WTC11 (cell line): ENCODE results near the gene MPC1. TPM values are rescaled to one million over a fixed set of nuclear protein-coding genes. Genes with fewer than 3 reads are reported as not detected.

Experiments used
- ATAC-seq: fragments of 200-7000 bp; cut with Tn5 transposase; 2 replicates; pipeline ENCODE4 v1.10.0; 2021; ENCODE audit warnings: mild to moderate bottlenecking, moderate library complexity
- CTCF ChIA-PET: fragments of 300-600 bp; sonication (Branson Sonifier 250); formaldehyde crosslinking; loops from one replicate; lab custom pipeline; 2021; ENCODE audit warnings: antibody characterized with exemption; lab: Charles Lee
- POLR2A ChIA-PET: fragments of 350-600 bp; sonication (Branson Sonifier 250); formaldehyde crosslinking; loops from one replicate; lab custom pipeline; 2021; ENCODE audit warnings: antibody characterized with exemption; lab: Charles Lee
- DNase-seq: peaks from one replicate; pipeline ENCODE4 v3.0.0; 2021; ENCODE audit warnings: low spot score
- H3K27ac Mint-ChIP-seq: 2 replicates; pipeline ENCODE4 v1.8.0; 2021; ENCODE audit warnings: mixed read lengths
- H3K27me3 Mint-ChIP-seq: 2 replicates; pipeline ENCODE4 v1.8.0; 2021; ENCODE audit warnings: low read depth, mild to moderate bottlenecking, moderate library complexity, mixed read lengths
- H3K36me3 Mint-ChIP-seq: 2 replicates; pipeline ENCODE4 v1.8.0; 2021; ENCODE audit warnings: mixed read lengths
- H3K4me1 Mint-ChIP-seq: 2 replicates; pipeline ENCODE4 v1.8.0; 2022; ENCODE audit warnings: mixed read lengths
- H3K4me3 Mint-ChIP-seq: 2 replicates; pipeline ENCODE4 v1.8.0; 2021; ENCODE audit warnings: mild to moderate bottlenecking, moderate library complexity, mixed read lengths
- H3K9me3 Mint-ChIP-seq: 2 replicates; pipeline ENCODE4 v1.8.0; 2021; ENCODE audit warnings: mixed read lengths
- ATF1 ChIP-seq: sonication (generic); formaldehyde crosslinking; IDR thresholded peaks from 2 replicates; pipeline ENCODE4 v1.8.1; 2023; ENCODE audit warnings: mild to moderate bottlenecking, moderate library complexity, missing genetic modification reagents
- CBFB ChIP-seq: sonication (generic); formaldehyde crosslinking; IDR thresholded peaks from 2 replicates; pipeline ENCODE4 v1.8.1; 2022; ENCODE audit warnings: mild to moderate bottlenecking, low read depth, missing genetic modification reagents
- ESRRA ChIP-seq: sonication (generic); formaldehyde crosslinking; IDR thresholded peaks from 2 replicates; pipeline ENCODE4 v1.8.1; 2022; ENCODE audit warnings: mild to moderate bottlenecking, missing genetic modification reagents, borderline replicate concordance
- FOXJ3 ChIP-seq: sonication (generic); formaldehyde crosslinking; IDR thresholded peaks from 2 replicates; pipeline ENCODE4 v1.9.0; 2021; ENCODE audit warnings: missing genetic modification reagents, mild to moderate bottlenecking, borderline replicate concordance
- FOXK1 ChIP-seq: sonication (generic); formaldehyde crosslinking; IDR thresholded peaks from 2 replicates; pipeline ENCODE4 v1.8.0; 2022; ENCODE audit warnings: mild to moderate bottlenecking, moderate library complexity, missing genetic modification reagents
- GTF2I ChIP-seq: fragments of 250-450 bp; sonication (Bioruptor Pico); conservative IDR thresholded peaks from 2 replicates; pipeline ENCODE4 v1.4.0; 2021; ENCODE audit warnings: mild to moderate bottlenecking
- IRF2 ChIP-seq: sonication (generic); formaldehyde crosslinking; IDR thresholded peaks from 2 replicates; pipeline ENCODE4 v1.8.0; 2022; ENCODE audit warnings: low read depth, missing genetic modification reagents, borderline replicate concordance
- SP1 ChIP-seq: sonication (generic); formaldehyde crosslinking; conservative IDR thresholded peaks from 2 replicates; pipeline ENCODE4 v1.8.1; 2022; ENCODE audit warnings: missing genetic modification reagents
- ZNF219 ChIP-seq: sonication (generic); formaldehyde crosslinking; IDR thresholded peaks from 2 replicates; pipeline ENCODE4 v1.8.0; 2023; ENCODE audit warnings: missing genetic modification reagents, mild to moderate bottlenecking, borderline replicate concordance
- total RNA-seq: library from RNA; stranded (reverse); gene quantifications from 3 replicates; pipeline ENCODE4 v1.2.3, GENCODE V29; 2021
- TF ChIP-seq, protein P1 (sequence below): fragments of 250-450 bp; sonication (Bioruptor Pico); IDR thresholded peaks from 2 replicates; pipeline ENCODE4 v2.1.2; 2022; ENCODE audit warnings: mild to moderate bottlenecking, moderate library complexity
- TF ChIP-seq, protein P2 (sequence below): sonication (generic); formaldehyde crosslinking; IDR thresholded peaks from 2 replicates; pipeline ENCODE4 v1.8.1; 2022; ENCODE audit warnings: missing genetic modification reagents, borderline replicate concordance
- TF ChIP-seq, protein P3 (sequence below): sonication (generic); formaldehyde crosslinking; IDR thresholded peaks from 2 replicates; pipeline ENCODE4 v1.8.0; 2022; ENCODE audit warnings: mild to moderate bottlenecking, missing genetic modification reagents
- TF ChIP-seq, protein P4 (sequence below): sonication (generic); formaldehyde crosslinking; IDR thresholded peaks from 2 replicates; pipeline ENCODE4 v1.8.0; 2022; ENCODE audit warnings: mild to moderate bottlenecking, missing genetic modification reagents
- TF ChIP-seq, protein P5 (sequence below): fragments of 200-600 bp; IDR thresholded peaks from 2 replicates; pipeline ENCODE4 v1.8.0; 2022; ENCODE audit warnings: antibody characterized with exemption
- TF ChIP-seq, protein P6 (sequence below): sonication (generic); formaldehyde crosslinking; IDR thresholded peaks from 2 replicates; pipeline ENCODE4 v1.8.1; 2022; ENCODE audit warnings: low read depth, mild to moderate bottlenecking, moderate library complexity, missing genetic modification reagents, borderline replicate concordance
- TF ChIP-seq, protein P7 (sequence below): sonication (generic); formaldehyde crosslinking; IDR thresholded peaks from 2 replicates; pipeline ENCODE4 v1.8.1; 2023; ENCODE audit warnings: mild to moderate bottlenecking, missing genetic modification reagents, moderate library complexity
- TF ChIP-seq, protein P8 (sequence below): sonication (generic); formaldehyde crosslinking; IDR thresholded peaks from 2 replicates; pipeline ENCODE4 v1.8.1; 2022; ENCODE audit warnings: mild to moderate bottlenecking, missing genetic modification reagents, moderate library complexity, borderline replicate concordance

MPC1 gene
- total RNA-seq, 1 experiment from 2014 or later = 10.7 TPM

DNA sequence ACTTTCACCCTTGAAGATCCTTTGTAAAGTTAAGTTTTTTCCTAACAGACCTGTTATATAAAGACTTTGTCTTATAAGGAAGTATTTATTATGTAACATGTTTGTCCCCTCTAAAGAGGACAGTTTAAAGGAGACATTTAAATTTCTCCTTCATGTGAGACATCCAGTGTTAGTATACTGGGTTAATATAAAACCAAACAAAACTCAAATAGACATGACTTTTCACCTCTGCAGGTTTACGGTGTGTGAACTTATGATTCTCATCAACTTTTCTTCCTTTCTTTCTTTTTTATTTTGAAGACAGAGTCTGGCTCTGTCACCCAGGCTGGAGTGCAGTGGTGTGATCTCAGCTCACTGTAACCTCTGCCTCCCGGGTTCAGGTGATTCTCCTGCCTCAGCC, 17.4 kb upstream of the MPC1 start (continued):
- no peak for TF ChIP-seq ESRRA (CRISPR knock-in tag)
- TF ChIP-seq, protein P1, sequence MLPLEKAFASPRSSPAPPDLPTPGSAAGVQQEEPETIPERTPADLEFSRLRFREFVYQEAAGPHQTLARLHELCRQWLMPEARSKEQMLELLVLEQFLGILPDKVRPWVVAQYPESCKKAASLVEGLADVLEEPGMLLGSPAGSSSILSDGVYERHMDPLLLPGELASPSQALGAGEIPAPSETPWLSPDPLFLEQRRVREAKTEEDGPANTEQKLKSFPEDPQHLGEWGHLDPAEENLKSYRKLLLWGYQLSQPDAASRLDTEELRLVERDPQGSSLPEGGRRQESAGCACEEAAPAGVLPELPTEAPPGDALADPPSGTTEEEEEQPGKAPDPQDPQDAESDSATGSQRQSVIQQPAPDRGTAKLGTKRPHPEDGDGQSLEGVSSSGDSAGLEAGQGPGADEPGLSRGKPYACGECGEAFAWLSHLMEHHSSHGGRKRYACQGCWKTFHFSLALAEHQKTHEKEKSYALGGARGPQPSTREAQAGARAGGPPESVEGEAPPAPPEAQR (CRISPR knock-in tag) = no peak
- TF ChIP-seq, protein P2, sequence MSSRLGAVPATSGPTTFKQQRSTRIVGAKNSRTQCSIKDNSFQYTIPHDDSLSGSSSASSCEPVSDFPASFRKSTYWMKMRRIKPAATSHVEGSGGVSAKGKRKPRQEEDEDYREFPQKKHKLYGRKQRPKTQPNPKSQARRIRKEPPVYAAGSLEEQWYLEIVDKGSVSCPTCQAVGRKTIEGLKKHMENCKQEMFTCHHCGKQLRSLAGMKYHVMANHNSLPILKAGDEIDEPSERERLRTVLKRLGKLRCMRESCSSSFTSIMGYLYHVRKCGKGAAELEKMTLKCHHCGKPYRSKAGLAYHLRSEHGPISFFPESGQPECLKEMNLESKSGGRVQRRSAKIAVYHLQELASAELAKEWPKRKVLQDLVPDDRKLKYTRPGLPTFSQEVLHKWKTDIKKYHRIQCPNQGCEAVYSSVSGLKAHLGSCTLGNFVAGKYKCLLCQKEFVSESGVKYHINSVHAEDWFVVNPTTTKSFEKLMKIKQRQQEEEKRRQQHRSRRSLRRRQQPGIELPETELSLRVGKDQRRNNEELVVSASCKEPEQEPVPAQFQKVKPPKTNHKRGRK = no peak

DNA sequence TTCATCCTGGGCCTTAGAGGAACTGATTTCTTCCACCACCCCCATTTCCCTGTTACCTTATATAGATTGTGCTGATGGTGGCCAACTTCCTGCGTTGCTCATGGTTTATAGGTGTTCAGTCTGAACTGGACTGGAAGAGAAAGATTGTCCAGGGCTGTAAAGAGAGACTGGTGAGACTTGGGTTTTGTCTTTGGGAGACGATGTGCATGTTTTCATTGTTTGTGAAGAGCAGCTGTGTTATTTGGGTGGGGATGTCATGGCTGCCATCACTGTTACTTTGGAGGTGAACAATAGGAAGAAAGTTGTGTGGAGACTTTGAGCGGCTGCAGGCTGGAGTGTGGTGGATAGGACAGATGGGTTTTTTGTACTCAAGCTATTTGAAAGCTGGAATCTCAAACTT, 15.6 kb upstream of the MPC1 start:
- peaks cover 9% of the 10 kb centered on the region for H3K4me1 Mint-ChIP-seq
- ChIA-PET CTCF (interaction anchor here (1.0 to 4.3 kb wide), 5 partner anchors 17 to 156 kb away, joined by 3 to 57 read pairs (median 8); partner anchors contain the start of gene PRR18), POLR2A (no interaction called here)
- ATAC-seq = no peak
- TF ChIP-seq, protein P2 = no peak
- TF ChIP-seq ATF1 (CRISPR knock-in tag) (no peak), ZNF219 (no peak), GTF2I (CRISPR knock-in tag) (no peak), FOXK1 (no peak), CBFB (CRISPR knock-in tag) (no peak), FOXJ3 (CRISPR knock-in tag) (no peak), ESRRA (CRISPR knock-in tag) (no peak), IRF2 (CRISPR knock-in tag) (no peak), SP1 (CRISPR knock-in tag) (no peak)
- TF ChIP-seq, protein P3, sequence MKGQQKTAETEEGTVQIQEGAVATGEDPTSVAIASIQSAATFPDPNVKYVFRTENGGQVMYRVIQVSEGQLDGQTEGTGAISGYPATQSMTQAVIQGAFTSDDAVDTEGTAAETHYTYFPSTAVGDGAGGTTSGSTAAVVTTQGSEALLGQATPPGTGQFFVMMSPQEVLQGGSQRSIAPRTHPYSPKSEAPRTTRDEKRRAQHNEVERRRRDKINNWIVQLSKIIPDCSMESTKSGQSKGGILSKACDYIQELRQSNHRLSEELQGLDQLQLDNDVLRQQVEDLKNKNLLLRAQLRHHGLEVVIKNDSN (CRISPR knock-in tag) = no peak
- TF ChIP-seq, protein P4, sequence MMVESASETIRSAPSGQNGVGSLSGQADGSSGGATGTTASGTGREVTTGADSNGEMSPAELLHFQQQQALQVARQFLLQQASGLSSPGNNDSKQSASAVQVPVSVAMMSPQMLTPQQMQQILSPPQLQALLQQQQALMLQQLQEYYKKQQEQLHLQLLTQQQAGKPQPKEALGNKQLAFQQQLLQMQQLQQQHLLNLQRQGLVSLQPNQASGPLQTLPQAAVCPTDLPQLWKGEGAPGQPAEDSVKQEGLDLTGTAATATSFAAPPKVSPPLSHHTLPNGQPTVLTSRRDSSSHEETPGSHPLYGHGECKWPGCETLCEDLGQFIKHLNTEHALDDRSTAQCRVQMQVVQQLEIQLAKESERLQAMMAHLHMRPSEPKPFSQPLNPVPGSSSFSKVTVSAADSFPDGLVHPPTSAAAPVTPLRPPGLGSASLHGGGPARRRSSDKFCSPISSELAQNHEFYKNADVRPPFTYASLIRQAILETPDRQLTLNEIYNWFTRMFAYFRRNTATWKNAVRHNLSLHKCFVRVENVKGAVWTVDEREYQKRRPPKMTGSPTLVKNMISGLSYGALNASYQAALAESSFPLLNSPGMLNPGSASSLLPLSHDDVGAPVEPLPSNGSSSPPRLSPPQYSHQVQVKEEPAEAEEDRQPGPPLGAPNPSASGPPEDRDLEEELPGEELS = no peak
- TF ChIP-seq, protein P5, sequence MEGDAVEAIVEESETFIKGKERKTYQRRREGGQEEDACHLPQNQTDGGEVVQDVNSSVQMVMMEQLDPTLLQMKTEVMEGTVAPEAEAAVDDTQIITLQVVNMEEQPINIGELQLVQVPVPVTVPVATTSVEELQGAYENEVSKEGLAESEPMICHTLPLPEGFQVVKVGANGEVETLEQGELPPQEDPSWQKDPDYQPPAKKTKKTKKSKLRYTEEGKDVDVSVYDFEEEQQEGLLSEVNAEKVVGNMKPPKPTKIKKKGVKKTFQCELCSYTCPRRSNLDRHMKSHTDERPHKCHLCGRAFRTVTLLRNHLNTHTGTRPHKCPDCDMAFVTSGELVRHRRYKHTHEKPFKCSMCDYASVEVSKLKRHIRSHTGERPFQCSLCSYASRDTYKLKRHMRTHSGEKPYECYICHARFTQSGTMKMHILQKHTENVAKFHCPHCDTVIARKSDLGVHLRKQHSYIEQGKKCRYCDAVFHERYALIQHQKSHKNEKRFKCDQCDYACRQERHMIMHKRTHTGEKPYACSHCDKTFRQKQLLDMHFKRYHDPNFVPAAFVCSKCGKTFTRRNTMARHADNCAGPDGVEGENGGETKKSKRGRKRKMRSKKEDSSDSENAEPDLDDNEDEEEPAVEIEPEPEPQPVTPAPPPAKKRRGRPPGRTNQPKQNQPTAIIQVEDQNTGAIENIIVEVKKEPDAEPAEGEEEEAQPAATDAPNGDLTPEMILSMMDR = no peak
- TF ChIP-seq, protein P6, sequence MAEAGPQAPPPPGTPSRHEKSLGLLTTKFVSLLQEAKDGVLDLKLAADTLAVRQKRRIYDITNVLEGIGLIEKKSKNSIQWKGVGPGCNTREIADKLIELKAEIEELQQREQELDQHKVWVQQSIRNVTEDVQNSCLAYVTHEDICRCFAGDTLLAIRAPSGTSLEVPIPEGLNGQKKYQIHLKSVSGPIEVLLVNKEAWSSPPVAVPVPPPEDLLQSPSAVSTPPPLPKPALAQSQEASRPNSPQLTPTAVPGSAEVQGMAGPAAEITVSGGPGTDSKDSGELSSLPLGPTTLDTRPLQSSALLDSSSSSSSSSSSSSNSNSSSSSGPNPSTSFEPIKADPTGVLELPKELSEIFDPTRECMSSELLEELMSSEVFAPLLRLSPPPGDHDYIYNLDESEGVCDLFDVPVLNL = no peak
- TF ChIP-seq, protein P7, sequence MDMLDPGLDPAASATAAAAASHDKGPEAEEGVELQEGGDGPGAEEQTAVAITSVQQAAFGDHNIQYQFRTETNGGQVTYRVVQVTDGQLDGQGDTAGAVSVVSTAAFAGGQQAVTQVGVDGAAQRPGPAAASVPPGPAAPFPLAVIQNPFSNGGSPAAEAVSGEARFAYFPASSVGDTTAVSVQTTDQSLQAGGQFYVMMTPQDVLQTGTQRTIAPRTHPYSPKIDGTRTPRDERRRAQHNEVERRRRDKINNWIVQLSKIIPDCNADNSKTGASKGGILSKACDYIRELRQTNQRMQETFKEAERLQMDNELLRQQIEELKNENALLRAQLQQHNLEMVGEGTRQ (CRISPR knock-in tag) = no peak
- TF ChIP-seq, protein P8, sequence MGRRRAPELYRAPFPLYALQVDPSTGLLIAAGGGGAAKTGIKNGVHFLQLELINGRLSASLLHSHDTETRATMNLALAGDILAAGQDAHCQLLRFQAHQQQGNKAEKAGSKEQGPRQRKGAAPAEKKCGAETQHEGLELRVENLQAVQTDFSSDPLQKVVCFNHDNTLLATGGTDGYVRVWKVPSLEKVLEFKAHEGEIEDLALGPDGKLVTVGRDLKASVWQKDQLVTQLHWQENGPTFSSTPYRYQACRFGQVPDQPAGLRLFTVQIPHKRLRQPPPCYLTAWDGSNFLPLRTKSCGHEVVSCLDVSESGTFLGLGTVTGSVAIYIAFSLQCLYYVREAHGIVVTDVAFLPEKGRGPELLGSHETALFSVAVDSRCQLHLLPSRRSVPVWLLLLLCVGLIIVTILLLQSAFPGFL (CRISPR knock-in tag) = no peak
- TF ChIP-seq, protein P1 (CRISPR knock-in tag) = no peak
- no peak for DNase-seq
- no peaks in the 10 kb centered on the region for H3K36me3 Mint-ChIP-seq
- H3K4me3 Mint-ChIP-seq = no peak overlapping the region
- peaks cover 10% of the 10 kb centered on the region for H3K27me3 Mint-ChIP-seq
- H3K27ac Mint-ChIP-seq = no peak overlapping the region
- H3K9me3 Mint-ChIP-seq = peaks cover 6% of the 10 kb centered on the region; the same call in 1 of the 2 replicates
